ENCODE results near the gene CLDN15.

The CLDN15 gene

DNA sequence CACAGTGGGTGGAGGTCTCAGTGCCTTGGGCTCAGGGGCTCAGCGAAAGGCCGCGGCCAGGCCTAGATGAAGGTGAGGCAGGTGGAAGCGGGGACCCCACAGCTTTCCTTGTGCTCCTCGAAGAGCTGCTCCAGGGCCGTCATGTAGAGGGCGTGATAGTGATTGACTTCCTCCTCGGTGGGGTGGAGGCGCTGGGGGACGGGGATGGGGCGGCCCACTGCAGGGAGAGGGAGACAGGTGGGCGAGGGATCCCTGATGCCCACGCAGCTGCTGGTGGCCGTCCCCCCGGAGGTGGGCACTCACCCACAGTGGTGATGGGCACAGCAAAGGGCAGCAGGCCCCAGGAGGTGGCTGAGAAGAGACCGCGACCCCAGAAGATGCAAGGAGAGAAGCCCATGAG is 41.7 kb downstream of the CLDN15 start:
- DNase-seq = no peak

DNA sequence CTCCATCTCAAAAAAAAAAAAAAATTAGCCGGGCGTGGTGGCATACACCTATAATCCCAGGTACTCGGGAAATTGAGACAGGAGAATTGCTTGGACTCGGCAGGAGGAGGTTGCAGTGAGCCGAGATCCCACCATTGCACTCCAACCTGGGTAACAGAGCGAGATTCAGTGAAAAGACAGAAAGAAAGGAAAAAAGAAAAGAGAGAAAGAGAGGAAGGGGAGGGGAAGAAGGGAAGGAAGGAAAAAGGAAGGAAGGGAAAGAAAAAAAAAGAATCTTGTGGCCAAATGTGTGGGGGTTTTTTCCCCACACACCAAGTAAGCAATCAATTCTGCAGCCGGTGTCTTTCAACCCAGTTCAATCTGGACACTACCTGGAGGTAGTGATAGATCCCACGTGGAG is 48.5 kb downstream of the CLDN15 start:
- no peak for DNase-seq

DNA sequence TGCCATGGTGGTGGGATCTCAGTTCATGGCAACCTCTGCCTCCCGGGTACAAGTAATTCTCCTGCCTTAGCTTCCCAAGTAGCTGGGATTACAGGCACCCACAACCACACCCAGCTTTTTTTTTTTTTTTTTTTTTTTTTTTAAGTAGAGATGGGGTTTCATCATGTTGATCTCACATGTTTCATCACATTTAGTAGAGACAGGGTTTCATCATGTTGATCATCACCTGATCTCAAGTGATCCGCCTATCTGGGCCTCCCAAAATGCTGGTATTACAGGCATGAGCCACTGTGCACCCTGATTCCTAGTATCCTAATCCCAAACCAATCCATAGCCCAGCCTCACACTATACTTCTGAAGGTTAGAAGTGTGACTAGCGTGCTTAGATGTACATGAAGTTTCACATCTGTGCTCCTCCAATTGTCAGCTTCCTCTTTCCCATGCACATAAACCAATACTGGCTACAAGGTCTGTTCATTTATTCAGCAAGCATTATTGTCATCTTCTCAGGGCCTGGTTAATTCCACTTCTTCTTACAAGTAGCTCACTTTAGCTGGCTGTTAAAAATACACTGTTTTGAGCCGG is 50.7 kb downstream of the CLDN15 start:
- no peak for DNase-seq

DNA sequence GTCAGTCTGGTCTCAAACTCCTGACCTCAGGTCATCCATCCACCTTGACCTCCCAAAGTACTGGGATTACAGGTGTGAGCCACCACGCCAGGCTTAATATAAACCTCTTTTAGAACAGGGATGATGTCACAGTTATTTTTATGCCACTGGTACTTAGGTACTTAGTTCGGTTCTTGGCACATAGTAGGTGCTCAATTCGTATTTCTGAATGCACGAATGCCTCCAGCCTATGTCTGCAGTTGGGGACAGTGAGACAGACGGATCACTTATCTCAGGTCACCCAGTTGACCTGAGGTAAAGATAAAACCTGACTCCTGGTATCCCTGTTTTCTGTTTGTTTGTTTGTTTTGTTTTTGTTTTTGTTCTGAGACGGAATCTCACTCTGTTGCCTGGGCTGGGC is 51.4 kb downstream of the CLDN15 start:
- DNase-seq = no peak

DNA sequence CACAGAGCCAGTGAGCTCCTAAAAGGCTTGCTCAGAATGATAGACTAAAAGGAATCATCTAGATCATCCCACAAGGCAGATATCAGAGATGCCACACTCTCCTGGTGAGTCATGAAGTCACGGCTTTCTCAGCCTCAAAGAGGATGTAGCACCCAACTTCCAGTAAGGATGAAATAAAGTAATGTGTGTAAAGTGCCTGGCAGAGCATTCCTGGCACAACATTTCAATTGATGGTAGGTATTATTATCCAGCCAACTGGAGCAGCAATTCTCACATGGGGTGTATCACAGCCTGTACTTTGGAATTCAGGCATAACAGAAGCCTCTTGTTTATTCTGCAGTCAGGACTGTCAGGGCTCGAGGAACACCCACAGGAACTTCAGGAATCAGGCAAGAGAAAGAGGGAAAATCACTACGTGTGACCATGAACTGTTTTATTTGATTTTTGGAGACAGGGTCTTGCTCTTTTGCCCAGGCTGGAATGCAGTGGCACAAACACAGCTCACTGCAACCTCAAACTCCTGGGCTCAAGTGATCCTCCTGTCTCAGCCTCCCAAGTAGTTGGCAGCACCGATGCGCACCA is 52.3 kb downstream of the CLDN15 start:
- no peak for DNase-seq
